Transverse colon (tissue), 4 donors: ENCODE measurements around the gene ACACA. TPM values are rescaled to one million over a fixed set of nuclear protein-coding genes. Genes with fewer than 3 reads are reported as not detected.

Experiments used
- DNase-seq: peaks from one replicate; pipeline ENCODE4 v3.0.0-alpha.2; 2019
- H3K27ac ChIP-seq, 4 donors: fragments of 200-600 bp; sonication (generic); 2 replicates each; pipeline ENCODE4 v1.5.1; 2016 to 2018; ENCODE audit warnings: inconsistent platforms in 4 of 4
- H3K27me3 ChIP-seq: fragments of 200-600 bp; sonication (generic); 2 replicates; pipeline ENCODE4 v1.5.1; 2017; ENCODE audit warnings: inconsistent platforms
- H3K36me3 ChIP-seq, 4 donors: fragments of 200-600 bp; sonication (generic); 2 replicates each; pipeline ENCODE4 v1.5.1; 2017 to 2019; ENCODE audit warnings: inconsistent platforms in 4 of 4
- H3K4me1 ChIP-seq, 4 donors: fragments of 200-600 bp; sonication (generic); 2 replicates each; pipeline ENCODE4 v1.5.1; 2017 to 2020; ENCODE audit warnings: inconsistent platforms in 4 of 4
- H3K4me3 ChIP-seq, 4 donors: fragments of 200-600 bp; sonication (generic); 1 replicate in 1 of 4; 2 replicates in 3 of 4; pipeline versions ENCODE4 v1.5.1 to v1.6.1; 2017 to 2019; ENCODE audit warnings: inconsistent platforms in 4 of 4
- H3K9me3 ChIP-seq, 2 donors: fragments of 200-600 bp; sonication (generic); 2 replicates each; pipeline ENCODE4 v1.5.1; 2017 to 2019; ENCODE audit warnings: inconsistent platforms in 2 of 2
- CTCF ChIP-seq, 5 experiments: fragments of 200-600 bp in 3 of 5; fragments of 450-650 bp in 2 of 5; sonication (generic) in 3 of 5; IDR thresholded peaks; 1 replicate in 2 of 5; 2 replicates in 3 of 5; pipeline ENCODE4 v1.5.1; 2016 to 2017; ENCODE audit warnings: antibody characterized with exemption in 5 of 5, inconsistent platforms in 3 of 5, mild to moderate bottlenecking in 2 of 5, moderate library complexity in 1 of 5
- EP300 ChIP-seq: sonication (generic); formaldehyde crosslinking; IDR thresholded peaks from one replicate; pipeline ENCODE4 v1.6.1; 2017; ENCODE audit warnings: antibody characterized with exemption, low read depth
- POLR2A ChIP-seq: fragments of 450-650 bp; IDR thresholded peaks from one replicate; pipeline ENCODE4 v1.6.1; 2016; ENCODE audit warnings: antibody characterized with exemption, mild to moderate bottlenecking, moderate library complexity
- POLR2AphosphoS5 ChIP-seq, 3 donors: sonication (generic); formaldehyde crosslinking; IDR thresholded peaks; one replicate each; pipeline ENCODE4 v1.6.1; 2016; ENCODE audit warnings: antibody characterized with exemption in 3 of 3
- WGBS, 2 donors: methylation state at CpG; one replicate each; pipeline ENCODE4 v1.1.5; 2018; ENCODE audit warnings: low coverage in 1 of 2; 5-methylcytosine and 5-hydroxymethylcytosine counted together
- in situ Hi-C, 4 donors: fragments of 200-750 bp; cut with MboI; loops; one replicate each; pipeline versions ENCODE4 v1.15.0 to v1.15.1; 2017; ENCODE audit warnings: low sequenced_read_pairs in 3 of 4, low pct_ligation_motif_present in 1 of 4, low pct_unique_long_range_greater_than_20kb in 1 of 4
- intact Hi-C: fragments of 100-400 bp; cut with DNase I; formaldehyde crosslinking; loops from one replicate; pipeline ENCODE4 v1.15.1; 2023; ENCODE audit warnings: low total_unique reads
- total RNA-seq, 4 donors: library from RNA; depleted of rRNA; stranded (reverse); fragments of >200 nt; gene quantifications; one replicate each; pipeline ENCODE4 v1.1.0, GENCODE V29; 2016

ACACA gene
- total RNA-seq, 4 donors from 2014 or later, result 21.7 to 173 (median 23.9) TPM

- no peak for TF ChIP-seq CTCF (IDR thresholded peaks at IDR 0.05)
- TF ChIP-seq POLR2A, result no peak
- TF ChIP-seq EP300, result no peak
- TF ChIP-seq POLR2AphosphoS5 (IDR thresholded peaks at IDR 0.05), result no peak
- DNase-seq, result no peak
- H3K27ac ChIP-seq, result no peak overlapping the region
- in situ Hi-C loops (loop anchor here in 1 of 4 donors (25.0 kb wide), 1 partner anchor 89 kb away; no protein-coding TSS in a partner anchor), intact Hi-C loops (no loop called here)
- no peaks in the 10 kb centered on the region for H3K27me3 ChIP-seq
- H3K4me1 ChIP-seq, result peaks cover 0 to 8% (median 2%) of the 10 kb centered on the region in 4 donors
- H3K4me3 ChIP-seq, result no peak overlapping the region
- peaks cover 0 to 26% (median 3%) of the 10 kb centered on the region in 4 donors for H3K36me3 ChIP-seq
- WGBS, 2 donors, result 72 to 80% methylated on average over 1 of the region's 1 CpG
- H3K9me3 ChIP-seq, result no peaks in the 10 kb centered on the region
Measured at GRCh38 chr17:37123386-37123785, 283.2 kb downstream of the ACACA start.

GRCh38 chr17:37121616-37122015 is 285.0 kb downstream of the ACACA start:
- no peaks in the 10 kb centered on the region for H3K27me3 ChIP-seq
- H3K9me3 ChIP-seq, result no peaks in the 10 kb centered on the region
- no peak for DNase-seq
- WGBS, 2 donors, result 92 to 99% methylated on average over 1 to 2 of the region's 2 CpGs
- peaks cover 0 to 8% (median 2%) of the 10 kb centered on the region in 4 donors for H3K4me1 ChIP-seq
- H3K4me3 ChIP-seq, result no peak overlapping the region
- H3K27ac ChIP-seq, result no peak overlapping the region
- H3K36me3 ChIP-seq, result peaks cover 0 to 22% (median 3%) of the 10 kb centered on the region in 4 donors
- in situ Hi-C loops (loop anchor here in 1 of 4 donors (25.0 kb wide), 1 partner anchor 91 kb away; no protein-coding TSS in a partner anchor), intact Hi-C loops (no loop called here)
- TF ChIP-seq POLR2AphosphoS5 (IDR thresholded peaks at IDR 0.05) (no peak), CTCF (IDR thresholded peaks at IDR 0.05) (no peak), POLR2A (no peak), EP300 (no peak)

- Histone ChIP-seq H3K4me3 (no peak overlapping the region), H3K27me3 (no peaks in the 10 kb centered on the region), H3K9me3 (no peaks in the 10 kb centered on the region), H3K4me1 (peaks cover 0 to 2% (median 0%) of the 10 kb centered on the region in 4 donors), H3K27ac (no peak overlapping the region), H3K36me3 (peaks cover 0 to 16% (median 3%) of the 10 kb centered on the region in 4 donors)
- 88 to 95% methylated on average over 3 of the region's 3 CpGs for WGBS, 2 donors
- no peak for DNase-seq
- intact Hi-C loops (loop anchor here (5.0 kb wide), 1 partner anchor 1544 kb away; no protein-coding TSS in a partner anchor), in situ Hi-C loops (loop anchor here in 1 of 4 donors (25.0 kb wide), 1 partner anchor 94 kb away; no protein-coding TSS in a partner anchor)
- TF ChIP-seq CTCF (IDR thresholded peaks at IDR 0.05), result no peak
- no peak for TF ChIP-seq POLR2AphosphoS5 (IDR thresholded peaks at IDR 0.05)
- no peak for TF ChIP-seq EP300
Measured at GRCh38 chr17:37118366-37119137, 288.1 kb downstream of the ACACA start.

GRCh38 chr17:37117373-37118142 is 289.1 kb downstream of the ACACA start:
- Histone ChIP-seq H3K4me3 (no peak overlapping the region), H3K4me1 (no peaks in the 10 kb centered on the region), H3K27ac (no peak overlapping the region), H3K9me3 (no peaks in the 10 kb centered on the region), H3K27me3 (no peaks in the 10 kb centered on the region), H3K36me3 (peaks cover 0 to 22% (median 3%) of the 10 kb centered on the region in 4 donors)
- DNase-seq, result no peak
- 87 to 92% methylated on average over 7 of the region's 7 CpGs for WGBS, 2 donors
- intact Hi-C loops (loop anchor here (5.0 kb wide), 1 partner anchor 1545 kb away; no protein-coding TSS in a partner anchor), in situ Hi-C loops (loop anchor here in 1 of 4 donors (25.0 kb wide), 1 partner anchor 95 kb away; no protein-coding TSS in a partner anchor)
- TF ChIP-seq CTCF (IDR thresholded peaks at IDR 0.05), result no peak
- TF ChIP-seq POLR2AphosphoS5 (IDR thresholded peaks at IDR 0.05), result no peak
- no peak for TF ChIP-seq EP300
- TF ChIP-seq POLR2A, result no peak
